Stimulated activated naive CD4-positive, alpha-beta T cell (primary cell): Measurements from ENCODE around the gene DMXL2.
"Not testable (repeated sequence)": the region's sequence is repeated elsewhere in the genome, so short reads cannot be mapped to it uniquely, and the experiment has no call there.

Experiments used
- DNase-seq, 6 experiments: peaks; one replicate each; lab custom pipeline; 2025; lab: John Stamatoyannopoulos, UW

The DMXL2 gene

DNA sequence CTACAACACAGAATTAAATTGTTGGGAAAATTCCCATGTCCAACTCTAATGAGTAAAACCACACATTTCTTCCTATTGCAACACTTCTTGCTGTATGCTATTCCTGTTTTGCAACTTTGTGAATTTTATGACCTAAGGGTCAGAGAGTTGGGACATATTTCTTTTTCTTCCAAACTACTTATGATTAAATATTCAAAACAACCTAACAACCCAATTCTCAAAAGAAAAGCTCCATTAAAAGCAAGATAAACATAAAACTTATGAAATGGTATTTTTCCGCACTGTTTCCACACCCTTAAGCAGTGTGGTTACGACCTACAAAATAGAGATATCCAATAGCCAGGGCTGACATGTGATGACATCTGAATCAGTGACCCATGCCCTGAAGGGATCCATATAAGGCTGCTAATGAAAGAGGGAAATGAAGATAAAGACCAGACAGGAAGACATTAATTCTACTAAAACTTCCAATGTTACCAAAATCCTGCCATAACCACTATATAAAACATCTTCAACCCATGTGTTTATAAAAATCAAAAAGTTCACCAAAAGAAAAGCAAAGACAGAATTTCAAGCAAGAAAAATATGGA, 45.6 kb downstream of the DMXL2 start:
- no peak for DNase-seq

DNA sequence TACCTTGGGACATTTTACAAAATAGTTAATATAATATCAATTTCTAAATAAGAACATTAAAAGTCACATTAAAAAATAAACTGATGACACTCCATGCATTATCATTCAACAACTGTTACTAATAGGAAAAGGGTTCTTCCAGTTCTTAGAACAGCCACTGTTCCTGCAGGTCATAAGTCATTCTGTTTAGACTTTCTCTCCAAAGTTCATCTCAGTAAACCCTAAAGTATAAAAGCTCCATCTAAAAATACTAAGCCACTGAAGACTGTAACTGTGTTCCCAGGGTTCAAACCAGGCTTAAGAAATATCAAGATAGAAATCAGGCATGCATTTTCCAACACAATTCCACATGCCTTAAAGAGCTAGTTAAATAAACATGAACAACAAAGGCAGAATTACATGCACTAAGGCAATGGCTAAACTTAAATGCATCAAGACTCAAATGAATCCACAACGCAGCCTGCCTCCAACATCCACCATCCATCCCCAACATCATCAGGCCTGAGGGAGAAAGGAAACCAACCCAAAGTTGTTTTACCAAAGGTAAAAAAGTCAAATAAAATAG, 46.2 kb downstream of the DMXL2 start:
- no peak for DNase-seq

DNA sequence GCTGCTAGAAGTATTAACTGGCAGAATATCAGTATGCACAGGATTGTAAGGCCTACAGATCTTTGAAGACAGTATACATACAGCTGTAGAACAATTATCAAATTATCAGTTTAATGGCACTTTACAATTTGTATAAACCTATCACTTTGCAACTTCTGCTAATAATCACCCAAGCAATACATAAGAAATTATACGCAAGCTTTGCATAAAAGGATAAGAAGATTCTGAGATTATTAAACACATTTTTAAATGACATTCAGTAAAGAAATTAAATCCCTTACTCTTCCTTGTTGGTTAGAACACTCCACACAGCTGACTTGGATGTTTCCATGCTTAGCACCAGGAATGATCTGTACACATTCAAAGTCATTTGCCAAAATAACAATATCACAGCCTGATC, 46.8 kb downstream of the DMXL2 start:
- no peak for DNase-seq

DNA sequence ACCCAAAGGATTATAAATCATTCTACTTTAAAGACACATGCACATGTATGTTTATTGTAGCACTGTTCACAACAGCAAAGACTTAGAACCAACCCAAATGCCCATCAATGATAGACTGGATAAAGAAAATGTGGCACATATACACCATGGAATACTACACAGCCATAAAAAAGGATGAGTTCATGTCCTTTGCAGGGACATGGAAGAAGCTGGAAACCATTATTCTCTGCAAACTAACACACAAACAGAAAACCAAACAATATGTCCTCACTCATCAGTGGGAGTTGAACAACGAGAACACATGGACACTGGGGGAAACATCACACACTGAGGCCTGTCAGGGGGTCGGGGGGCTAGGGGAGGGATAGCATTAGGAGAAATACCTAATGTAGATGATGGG, 49.2 kb downstream of the DMXL2 start:
- not testable (repeated sequence) for DNase-seq

DNA sequence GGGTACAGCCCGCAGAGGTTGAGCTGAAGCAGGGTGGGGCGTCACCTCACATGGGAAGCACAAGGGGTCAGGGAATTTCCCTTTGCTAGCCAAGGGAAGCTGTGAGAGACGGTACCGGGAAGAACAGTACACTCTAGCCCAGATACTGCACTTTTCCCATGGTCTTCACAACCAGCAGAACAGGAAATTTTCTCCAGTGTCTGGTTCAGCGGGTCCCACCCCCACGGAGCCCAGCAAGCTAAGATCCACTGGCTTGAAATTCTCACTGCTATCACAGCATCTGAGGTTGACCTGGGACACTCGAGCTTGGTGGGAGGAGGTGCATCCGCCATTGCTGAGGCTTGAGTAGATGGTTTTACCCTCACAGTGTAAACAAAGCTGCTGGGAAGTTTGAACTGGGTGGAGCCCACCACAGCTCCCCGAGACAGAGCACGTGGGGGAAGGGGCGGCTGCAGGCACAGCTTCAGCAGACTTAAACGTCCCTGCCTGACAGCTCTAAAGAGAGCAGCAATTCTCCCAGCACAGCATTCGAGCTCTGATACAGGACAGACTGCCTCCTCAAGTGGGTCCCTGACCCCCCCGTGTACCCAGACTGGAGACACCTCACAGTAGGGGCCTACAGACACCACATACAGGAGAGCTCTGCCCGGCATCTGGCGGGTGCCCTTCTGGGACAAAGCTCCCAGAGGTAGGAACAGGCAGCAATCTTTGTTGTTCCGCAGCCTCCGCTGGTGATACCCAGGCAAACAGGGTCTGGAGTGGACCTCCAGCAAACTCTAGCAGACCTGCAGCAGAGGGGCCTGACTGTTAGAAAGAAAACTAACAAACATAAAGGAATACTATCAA, 53.4 kb downstream of the DMXL2 start:
- DNase-seq = not testable (repeated sequence)

DNA sequence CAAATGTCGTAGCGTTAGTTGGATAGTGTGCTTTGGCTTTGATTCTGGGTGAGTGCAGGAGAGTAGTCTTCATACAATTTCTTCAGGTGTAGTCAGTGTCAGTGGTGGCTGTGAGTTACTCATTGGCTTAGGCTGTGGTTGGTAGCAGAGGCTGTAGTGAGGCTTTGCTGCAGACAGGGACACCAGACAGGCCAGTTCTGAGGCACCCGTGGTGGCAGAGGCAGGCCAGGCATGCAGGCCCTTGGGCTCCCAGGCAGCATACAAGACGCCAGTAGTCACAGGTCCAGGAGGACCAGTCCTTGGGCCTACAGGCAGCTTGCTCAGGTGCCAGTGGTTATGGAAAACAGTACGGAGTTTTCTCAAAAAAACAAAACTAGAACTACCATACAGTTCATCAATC, 61.3 kb downstream of the DMXL2 start:
- DNase-seq = no peak

DNA sequence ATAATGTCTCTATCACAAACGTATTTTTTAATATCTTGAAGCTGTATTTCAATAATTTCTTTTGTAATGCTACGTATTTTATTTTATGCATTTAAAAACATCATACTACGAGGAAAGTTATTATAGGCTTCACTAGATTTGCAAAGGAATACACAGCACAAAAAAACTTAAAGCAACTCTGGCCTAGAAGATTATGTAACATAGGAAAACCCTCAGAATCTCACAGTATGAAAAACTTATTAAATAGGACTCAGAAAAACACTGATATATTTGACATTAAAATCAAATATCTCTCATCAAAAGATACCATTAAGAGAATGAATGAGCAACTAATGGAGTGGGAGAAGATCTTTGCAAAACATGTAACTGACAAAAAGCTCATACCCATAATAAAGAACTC, 63.7 kb downstream of the DMXL2 start:
- DNase-seq = no peak

DNA sequence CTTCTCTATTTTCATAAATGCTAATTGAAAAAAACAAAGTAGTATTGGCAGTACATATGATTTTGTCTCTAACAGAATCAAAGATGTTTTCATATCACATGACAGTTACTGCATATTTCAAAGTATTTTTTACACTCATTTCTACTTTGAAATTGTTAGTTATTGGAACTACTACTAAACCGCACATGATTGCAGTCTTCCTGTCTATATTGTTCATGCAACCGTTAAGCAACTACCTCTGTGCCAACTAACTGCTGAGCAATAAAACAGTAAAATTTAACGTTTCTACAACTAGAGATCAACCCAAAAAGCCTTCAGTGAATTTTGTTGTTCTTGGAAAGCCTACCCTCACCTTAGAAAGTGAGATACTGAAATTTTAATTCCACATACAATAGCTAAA, 64.2 kb downstream of the DMXL2 start:
- DNase-seq = no peak

DNA sequence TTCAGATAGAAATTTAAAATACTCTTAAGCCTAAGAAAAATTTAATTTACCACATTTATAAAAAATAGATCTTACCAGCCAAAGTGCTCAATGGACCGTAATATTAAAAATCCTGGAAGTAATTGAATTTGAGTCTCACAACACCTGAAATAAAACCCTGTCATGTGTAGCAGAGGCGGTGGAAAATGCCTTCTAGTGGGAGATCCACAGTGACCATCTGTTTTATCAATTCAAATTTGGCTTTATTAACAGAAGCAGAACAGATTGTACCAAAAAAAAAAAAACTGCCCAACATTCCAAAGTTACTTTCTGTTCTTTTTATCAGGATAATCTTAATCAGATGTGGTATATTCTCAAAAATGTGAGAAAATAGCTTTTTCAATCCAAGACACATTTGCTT, 71.7 kb downstream of the DMXL2 start:
- no peak for DNase-seq

DNA sequence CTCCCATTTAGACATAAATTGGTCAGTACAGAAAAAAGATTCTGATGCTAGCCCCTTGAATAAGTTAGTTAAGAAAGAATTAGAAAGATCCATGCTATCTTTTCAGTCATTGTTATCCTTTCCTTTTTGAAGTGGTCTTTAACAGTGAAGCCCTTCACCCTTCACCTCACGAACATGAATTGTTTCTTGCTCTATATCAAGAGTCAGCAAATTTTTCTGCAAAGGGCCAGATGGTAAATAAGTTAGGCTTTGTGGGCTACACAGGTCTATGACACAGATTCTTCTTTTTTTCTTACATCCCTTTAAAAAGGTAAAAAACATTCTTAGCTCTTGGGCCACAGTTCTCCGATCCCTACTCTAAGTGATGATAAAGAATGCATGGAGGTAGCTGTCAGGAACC, 74.9 kb downstream of the DMXL2 start:
- no peak for DNase-seq

DNA sequence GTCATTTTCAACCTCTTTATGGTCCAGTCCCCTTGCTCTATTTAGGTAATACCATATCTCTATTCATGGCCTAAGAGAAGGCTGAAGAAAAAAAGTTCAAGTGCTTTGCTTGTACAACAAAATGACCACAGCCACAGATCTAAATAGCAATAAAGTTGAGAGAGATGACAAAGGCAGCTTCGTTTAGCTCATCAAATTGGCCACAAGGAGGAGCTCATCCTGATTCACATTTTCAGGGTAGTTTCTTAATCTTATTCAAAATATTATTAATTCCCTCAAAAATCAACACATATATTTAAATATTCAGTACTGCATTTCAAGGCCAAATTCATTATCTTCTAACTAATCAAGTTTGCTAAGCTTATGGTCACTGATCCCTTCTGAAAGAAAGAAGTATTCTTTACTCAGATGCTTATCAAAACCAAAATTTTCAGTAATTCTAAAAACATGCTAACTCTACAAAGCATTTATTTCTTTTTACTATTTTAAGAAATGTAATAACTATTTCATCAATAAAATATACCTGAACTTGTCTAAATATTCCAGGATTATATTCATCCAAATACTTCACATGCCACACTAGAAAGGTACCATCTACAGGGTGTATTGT, 85.5 kb downstream of the DMXL2 start:
- DNase-seq = no peak

DNA sequence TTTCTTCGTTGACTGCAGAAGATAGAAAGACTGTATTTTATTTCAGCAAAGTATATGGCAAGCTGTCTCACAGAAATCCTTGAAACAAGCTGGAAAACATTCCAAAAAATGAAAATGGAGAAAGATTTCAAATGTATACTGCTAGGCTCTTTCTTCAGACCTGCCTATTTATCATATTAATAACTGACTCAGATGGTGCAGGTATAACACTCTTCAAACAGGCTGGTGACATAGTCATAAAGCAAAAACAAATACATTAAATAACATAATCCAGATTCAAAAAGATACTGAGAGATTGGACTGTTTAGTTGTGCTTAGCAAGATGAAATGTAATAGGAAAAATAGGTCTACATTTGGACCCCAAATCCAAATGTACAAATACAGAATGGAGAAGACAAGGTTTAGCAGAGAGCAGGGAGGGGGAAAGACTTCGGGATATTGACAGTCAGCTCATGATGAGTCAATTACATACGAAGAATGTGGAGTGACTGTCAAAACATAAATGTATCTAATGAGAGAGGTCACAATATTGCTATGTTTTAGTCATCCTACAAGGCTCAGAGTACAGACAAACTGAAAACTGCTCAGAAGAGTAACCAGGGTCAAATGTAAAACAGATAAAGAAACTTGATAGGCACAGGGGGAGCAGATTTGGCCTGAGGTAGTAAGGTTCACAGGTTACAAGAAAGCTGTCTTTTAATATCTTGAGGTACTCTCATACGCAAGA, 88.7 kb downstream of the DMXL2 start:
- no peak for DNase-seq

DNA sequence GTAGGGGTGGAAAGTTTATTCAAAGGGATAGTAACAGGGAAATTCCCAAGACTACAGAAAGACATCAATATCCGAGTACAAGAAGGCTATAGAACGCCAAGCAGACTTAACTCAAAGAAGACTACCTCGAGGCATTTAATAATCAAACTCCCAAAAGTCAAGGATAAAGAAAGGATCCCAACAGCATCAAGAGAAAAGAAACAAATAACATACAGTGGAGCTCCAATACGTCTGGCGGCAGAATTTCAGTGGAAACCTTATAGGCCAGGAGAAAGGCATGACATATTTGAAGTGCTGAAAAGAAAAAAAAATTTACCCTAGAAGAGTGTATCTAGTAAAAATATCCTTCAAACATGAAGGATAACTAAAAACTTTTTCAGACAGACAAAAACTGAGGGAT, 95.6 kb downstream of the DMXL2 start:
- DNase-seq = no peak

DNA sequence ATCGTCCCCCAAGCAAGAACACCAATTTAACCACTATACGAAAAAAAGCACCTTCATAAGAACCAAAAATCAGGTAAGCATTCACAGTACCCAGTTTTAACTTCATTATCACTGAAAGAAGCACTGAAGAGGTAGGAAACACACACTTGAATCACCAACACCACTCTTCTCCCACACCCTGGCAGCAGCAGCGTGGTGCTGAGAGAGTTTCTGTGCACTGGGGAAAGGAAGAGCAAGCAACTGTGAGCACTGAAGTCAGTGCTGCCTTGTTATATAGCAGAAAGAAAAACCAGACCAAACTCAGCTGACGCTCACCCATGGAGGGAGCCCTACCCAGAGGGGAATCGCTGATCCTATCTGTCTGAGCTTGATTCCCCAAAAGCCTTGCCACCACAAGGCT, 98.2 kb downstream of the DMXL2 start:
- no peak for DNase-seq

DNA sequence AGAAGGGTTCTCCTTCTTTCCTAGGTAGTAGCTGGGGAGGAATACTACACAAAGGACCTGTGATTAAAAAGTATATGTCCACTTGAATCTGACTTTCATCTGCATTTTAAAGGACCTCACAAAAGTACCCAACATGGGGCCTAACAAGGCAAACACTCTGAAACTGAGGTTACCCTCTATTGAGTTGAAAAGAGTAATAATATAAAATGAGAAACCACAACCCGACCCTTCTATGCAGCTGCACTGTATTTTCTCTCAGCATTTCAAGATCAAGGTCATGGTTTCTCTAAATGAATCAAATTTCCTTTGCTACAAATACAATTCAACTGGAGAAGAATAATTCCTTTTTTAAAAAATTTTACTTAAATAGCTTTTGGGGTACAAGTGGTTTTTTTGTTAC, 106.3 kb downstream of the DMXL2 start:
- DNase-seq = no peak

DNA sequence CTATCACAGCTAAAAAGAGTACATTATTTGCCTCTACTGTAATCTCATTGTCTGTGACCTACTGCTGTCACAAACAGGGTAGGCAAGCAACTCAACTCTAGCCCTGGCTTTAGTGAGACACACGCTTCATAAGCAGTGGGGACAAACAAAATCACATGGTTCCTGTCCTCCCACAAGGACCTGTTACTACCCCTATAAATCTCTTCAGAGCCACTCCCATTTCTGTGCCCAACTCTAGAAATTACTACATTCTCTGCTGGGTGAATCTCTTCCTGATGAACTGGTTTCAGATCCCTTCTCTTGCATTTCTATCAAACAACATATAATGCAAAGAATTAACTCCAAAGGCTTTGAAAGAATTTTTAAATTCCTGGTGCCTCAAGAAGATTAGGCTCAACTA, 117.3 kb downstream of the DMXL2 start:
- DNase-seq = no peak

DNA sequence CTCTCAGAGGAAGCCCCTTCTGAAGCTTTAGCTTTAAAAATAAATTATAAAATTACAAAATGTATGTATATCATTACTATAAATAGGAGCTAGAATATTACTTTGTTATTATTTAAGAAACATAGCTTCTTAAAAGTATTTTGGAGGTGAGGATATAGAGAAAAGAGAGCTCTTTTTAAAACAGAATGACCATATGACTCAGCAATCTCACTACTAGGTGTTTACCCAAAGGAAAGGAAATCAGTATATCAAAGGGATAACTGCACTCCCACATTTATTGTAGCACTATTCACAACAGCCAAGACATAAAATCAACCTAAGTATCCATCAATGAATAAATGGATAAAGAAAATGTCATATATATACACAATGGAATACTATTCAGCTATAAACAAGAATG, 119.6 kb downstream of the DMXL2 start:
- no peak for DNase-seq

DNA sequence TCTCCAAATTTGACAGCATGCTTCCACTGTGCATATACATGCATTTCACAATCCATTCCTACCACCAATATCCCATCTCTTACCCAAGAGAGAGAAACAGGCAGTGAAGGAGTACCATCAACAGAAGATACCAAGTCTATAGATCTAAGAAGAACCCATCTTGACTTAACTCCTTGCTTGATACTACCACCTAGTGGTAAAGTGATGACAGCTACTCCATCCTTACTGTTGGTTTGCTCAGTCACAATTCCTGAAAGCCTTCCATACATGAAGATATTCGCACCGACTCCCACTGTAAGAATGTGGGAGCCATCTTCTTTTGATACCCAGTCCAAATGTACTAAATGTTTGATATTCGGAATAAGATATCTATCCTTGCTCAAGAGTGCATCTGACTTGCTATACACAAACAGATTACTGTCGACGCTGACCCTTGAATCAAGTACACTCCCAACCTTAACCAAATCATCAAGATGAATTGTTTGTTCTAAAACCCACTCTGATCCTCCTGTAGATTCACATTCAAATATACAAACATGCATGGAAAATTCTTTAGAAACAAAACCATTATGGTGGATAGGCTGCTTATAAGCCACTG, 123.1 kb downstream of the DMXL2 start:
- no peak for DNase-seq

DNA sequence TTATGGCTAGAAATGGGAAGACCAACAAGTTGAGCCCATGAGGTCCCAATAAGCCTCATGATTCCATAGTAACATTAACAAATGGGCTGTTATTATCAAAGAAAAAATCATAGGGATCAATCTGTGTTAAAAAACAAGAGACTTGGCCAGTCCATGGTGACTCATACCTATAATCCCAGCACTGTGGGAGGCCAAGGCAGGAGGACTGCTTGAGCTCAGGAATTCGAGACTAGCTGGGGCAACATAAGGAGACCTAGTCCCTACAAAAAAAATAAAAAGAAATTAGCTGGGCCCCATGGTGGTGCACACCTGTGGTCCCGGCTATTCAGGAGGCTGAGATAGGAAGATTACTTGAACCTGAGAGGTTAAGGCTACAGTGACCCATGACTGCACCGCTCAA, 124.8 kb downstream of the DMXL2 start:
- DNase-seq = no peak

DNA sequence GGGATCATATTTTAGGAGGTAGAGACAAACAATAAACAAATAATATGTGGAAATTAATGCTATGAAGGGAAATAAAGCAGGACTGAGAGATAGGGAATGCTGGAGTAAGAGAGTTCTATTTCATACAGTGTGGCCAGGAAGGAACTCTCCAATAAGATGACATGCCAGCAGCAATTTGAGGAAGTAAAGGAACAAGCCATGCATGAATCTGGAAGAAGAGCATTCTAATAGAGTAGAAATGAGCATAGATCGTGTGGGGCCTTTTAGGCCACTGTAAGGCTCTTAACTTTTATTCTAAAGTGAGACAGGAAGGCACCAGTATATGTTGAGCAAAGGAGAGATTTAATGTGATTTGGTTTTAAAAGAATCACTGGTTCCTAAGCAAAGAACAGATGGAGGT, 126.3 kb downstream of the DMXL2 start:
- DNase-seq = no peak

DNA sequence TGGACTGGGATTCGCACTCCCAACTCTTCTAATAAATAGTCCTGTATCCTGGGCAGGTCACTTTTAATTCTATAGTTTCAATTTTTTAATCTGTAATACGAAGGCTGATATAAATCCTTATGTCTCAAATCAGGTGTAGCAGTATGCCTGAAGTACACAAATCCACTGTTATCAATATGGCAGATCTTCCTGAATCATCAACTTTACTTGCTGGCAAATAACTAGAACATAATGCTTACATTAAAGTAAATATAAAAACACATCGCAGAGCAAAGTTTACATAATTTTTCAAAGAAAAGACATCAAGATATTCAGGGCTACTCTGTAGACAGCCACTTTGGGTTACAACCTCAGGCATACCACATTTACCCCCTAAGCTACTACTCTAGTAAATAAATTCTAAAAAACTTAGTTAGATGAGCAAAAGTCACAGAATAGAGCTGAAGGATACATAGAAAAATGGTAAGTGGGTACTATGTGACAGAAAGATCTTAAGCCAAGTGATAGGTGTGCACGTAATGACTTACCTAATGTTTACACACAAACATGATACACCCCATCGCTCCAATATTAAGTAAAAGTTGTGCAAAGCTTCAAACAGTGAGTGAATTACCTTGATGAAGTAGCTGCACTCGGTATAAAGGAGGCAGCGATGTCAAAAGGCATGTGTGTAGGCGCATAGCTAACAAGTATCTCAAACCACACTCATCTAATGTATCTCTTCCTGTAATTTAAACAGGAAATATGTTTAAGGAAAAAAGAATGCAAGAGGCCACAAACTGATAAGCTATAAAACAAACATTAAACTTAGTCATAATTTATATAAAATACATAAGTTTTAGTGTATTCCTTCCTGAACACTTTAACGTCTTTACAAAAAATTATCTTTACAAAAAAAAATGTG, 127.9 kb downstream of the DMXL2 start:
- no peak for DNase-seq
